ENCODE measurements around the gene TREH.

TREH gene

GRCh38 chr11:118673361-118674081, 5.9 kb downstream of the TREH start:
- CTCF ChIA-PET = no interaction called here
- DNase-seq (ENCODE audit: extremely low spot score) = no peak
- POLR2A ChIA-PET = no interaction called here
- TF ChIP-seq TARDBP (IDR thresholded peaks at IDR 0.05) (no peak), HDGF (IDR thresholded peaks at IDR 0.05; ENCODE audit: borderline replicate concordance) (no peak), PKNOX1 (IDR thresholded peaks at IDR 0.05) (no peak), L3MBTL2 (conservative IDR thresholded peaks at IDR 0.05) (no peak), NFRKB (IDR thresholded peaks at IDR 0.05) (no peak), ZNF384 (IDR thresholded peaks at IDR 0.05) (no peak), LEF1 (IDR thresholded peaks at IDR 0.05; ENCODE audit: borderline replicate concordance) (no peak), FOXM1 (IDR thresholded peaks at IDR 0.05; ENCODE audit: borderline replicate concordance) (no peak), BHLHE40 (IDR thresholded peaks at IDR 0.05; ENCODE audit: borderline replicate concordance) (no peak), SUZ12 (IDR thresholded peaks at IDR 0.05) (no peak), CTBP1 (IDR thresholded peaks at IDR 0.05; ENCODE audit: borderline replicate concordance) (no peak), SP1 (IDR thresholded peaks at IDR 0.05) (no peak), FOXK2 (IDR thresholded peaks at IDR 0.05) (no peak)

- DNase-seq (ENCODE audit: extremely low spot score) = no peak
- TF ChIP-seq BHLHE40 (IDR thresholded peaks at IDR 0.05; ENCODE audit: borderline replicate concordance) (no peak), SP1 (IDR thresholded peaks at IDR 0.05) (no peak), NFRKB (IDR thresholded peaks at IDR 0.05) (no peak), SUZ12 (IDR thresholded peaks at IDR 0.05) (no peak), LEF1 (IDR thresholded peaks at IDR 0.05; ENCODE audit: borderline replicate concordance) (no peak), FOXM1 (IDR thresholded peaks at IDR 0.05; ENCODE audit: borderline replicate concordance) (no peak), PKNOX1 (IDR thresholded peaks at IDR 0.05) (no peak), FOXA1 (IDR thresholded peaks at IDR 0.05) (no peak), ZNF384 (IDR thresholded peaks at IDR 0.05) (no peak), CTBP1 (IDR thresholded peaks at IDR 0.05; ENCODE audit: borderline replicate concordance) (no peak), ARNT (IDR thresholded peaks at IDR 0.05) (no peak), FOXK2 (IDR thresholded peaks at IDR 0.05) (no peak), HDGF (IDR thresholded peaks at IDR 0.05; ENCODE audit: borderline replicate concordance) (no peak), L3MBTL2 (conservative IDR thresholded peaks at IDR 0.05) (no peak), ELF4 (IDR thresholded peaks at IDR 0.05) (no peak)
- ChIA-PET POLR2A (no interaction called here), CTCF (interaction anchor here (0.7 kb wide), 1 partner anchor 232 kb away, joined by 5 read pairs; no protein-coding TSS in a partner anchor)
Measured at GRCh38 chr11:118672846-118673245, 6.6 kb downstream of the TREH start.

- CTCF ChIA-PET = no interaction called here
Measured at GRCh38 chr11:118671254-118671653, 8.2 kb downstream of the TREH start.

GRCh38 chr11:118670063-118670462, 9.4 kb downstream of the TREH start:
- POLR2A ChIA-PET = no interaction called here
- CTCF ChIA-PET = no interaction called here
- no peak for TF ChIP-seq ZNF384 (IDR thresholded peaks at IDR 0.05)
- DNase-seq (ENCODE audit: extremely low spot score) = no peak

More at GRCh38 chr11:118671254-118671653, 8.2 kb downstream of the TREH start:
- POLR2A ChIA-PET = no interaction called here
- no peak for DNase-seq (ENCODE audit: extremely low spot score)
- TF ChIP-seq FOXA1 (IDR thresholded peaks at IDR 0.05) (no peak), CTBP1 (IDR thresholded peaks at IDR 0.05; ENCODE audit: borderline replicate concordance) (no peak), BHLHE40 (IDR thresholded peaks at IDR 0.05; ENCODE audit: borderline replicate concordance) (no peak), SUZ12 (IDR thresholded peaks at IDR 0.05) (no peak), HDGF (IDR thresholded peaks at IDR 0.05; ENCODE audit: borderline replicate concordance) (no peak), TARDBP (IDR thresholded peaks at IDR 0.05) (no peak), SP1 (IDR thresholded peaks at IDR 0.05) (no peak), ARNT (IDR thresholded peaks at IDR 0.05) (no peak), FOXM1 (IDR thresholded peaks at IDR 0.05; ENCODE audit: borderline replicate concordance) (no peak), PKNOX1 (IDR thresholded peaks at IDR 0.05) (no peak), NFRKB (IDR thresholded peaks at IDR 0.05) (no peak), LEF1 (IDR thresholded peaks at IDR 0.05; ENCODE audit: borderline replicate concordance) (no peak), L3MBTL2 (conservative IDR thresholded peaks at IDR 0.05) (no peak), ELF4 (IDR thresholded peaks at IDR 0.05) (no peak), ZNF384 (IDR thresholded peaks at IDR 0.05) (no peak)

GRCh38 chr11:118666371-118666770, 13.1 kb downstream of the TREH start:
- no peak for DNase-seq (ENCODE audit: extremely low spot score)
- TF ChIP-seq LEF1 (IDR thresholded peaks at IDR 0.05; ENCODE audit: borderline replicate concordance) (no peak), NFRKB (IDR thresholded peaks at IDR 0.05) (no peak), FOXK2 (IDR thresholded peaks at IDR 0.05) (no peak), HDGF (IDR thresholded peaks at IDR 0.05; ENCODE audit: borderline replicate concordance) (no peak), CTBP1 (IDR thresholded peaks at IDR 0.05; ENCODE audit: borderline replicate concordance) (no peak), L3MBTL2 (conservative IDR thresholded peaks at IDR 0.05) (no peak), PKNOX1 (IDR thresholded peaks at IDR 0.05) (no peak; the same call in 1 of the 2 replicates), ARNT (IDR thresholded peaks at IDR 0.05) (no peak), ZNF384 (IDR thresholded peaks at IDR 0.05) (no peak), SUZ12 (IDR thresholded peaks at IDR 0.05) (no peak), ELF4 (IDR thresholded peaks at IDR 0.05) (no peak), FOXA1 (IDR thresholded peaks at IDR 0.05) (no peak), FOXM1 (IDR thresholded peaks at IDR 0.05; ENCODE audit: borderline replicate concordance) (no peak), SP1 (IDR thresholded peaks at IDR 0.05) (no peak), BHLHE40 (IDR thresholded peaks at IDR 0.05; ENCODE audit: borderline replicate concordance) (no peak), TARDBP (IDR thresholded peaks at IDR 0.05) (no peak)
- ChIA-PET CTCF (no interaction called here), POLR2A (no interaction called here)

Data from HEK293T (cell line).